ENCODE results near the gene TMEM125.

Gene TMEM125

DNA sequence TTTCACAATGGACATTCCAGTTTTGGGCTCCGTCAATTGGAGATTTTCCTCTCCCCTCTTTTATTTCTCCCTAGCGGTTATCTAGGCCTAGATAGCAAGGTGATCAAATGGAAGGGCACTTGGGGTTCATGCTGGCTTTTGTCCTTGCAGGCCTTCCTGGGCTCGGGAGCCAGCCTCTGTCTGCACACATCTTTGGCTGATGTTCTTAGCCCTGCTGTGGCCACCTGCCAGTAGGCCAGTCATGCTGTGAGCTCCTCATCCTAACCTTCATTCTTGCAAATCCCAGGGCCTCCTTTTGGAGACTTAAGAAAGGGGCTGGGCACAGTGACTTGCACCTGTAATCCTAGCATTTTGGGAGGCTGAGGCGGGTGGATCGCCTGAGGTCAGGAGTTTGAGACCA, 44.5 kb downstream of the TMEM125 start:
- TF ChIP-seq TAF1 (IDR thresholded peaks at IDR 0.05; ENCODE audit: low read depth) (no peak), EGR1 (IDR thresholded peaks at IDR 0.05) (no peak), CREB1 (IDR thresholded peaks at IDR 0.05; ENCODE audit: low read depth) (no peak), EP300 (IDR thresholded peaks at IDR 0.05; ENCODE audit: borderline replicate concordance) (no peak), CEBPB (IDR thresholded peaks at IDR 0.05) (no peak)
- TF ChIP-seq, protein P1, sequence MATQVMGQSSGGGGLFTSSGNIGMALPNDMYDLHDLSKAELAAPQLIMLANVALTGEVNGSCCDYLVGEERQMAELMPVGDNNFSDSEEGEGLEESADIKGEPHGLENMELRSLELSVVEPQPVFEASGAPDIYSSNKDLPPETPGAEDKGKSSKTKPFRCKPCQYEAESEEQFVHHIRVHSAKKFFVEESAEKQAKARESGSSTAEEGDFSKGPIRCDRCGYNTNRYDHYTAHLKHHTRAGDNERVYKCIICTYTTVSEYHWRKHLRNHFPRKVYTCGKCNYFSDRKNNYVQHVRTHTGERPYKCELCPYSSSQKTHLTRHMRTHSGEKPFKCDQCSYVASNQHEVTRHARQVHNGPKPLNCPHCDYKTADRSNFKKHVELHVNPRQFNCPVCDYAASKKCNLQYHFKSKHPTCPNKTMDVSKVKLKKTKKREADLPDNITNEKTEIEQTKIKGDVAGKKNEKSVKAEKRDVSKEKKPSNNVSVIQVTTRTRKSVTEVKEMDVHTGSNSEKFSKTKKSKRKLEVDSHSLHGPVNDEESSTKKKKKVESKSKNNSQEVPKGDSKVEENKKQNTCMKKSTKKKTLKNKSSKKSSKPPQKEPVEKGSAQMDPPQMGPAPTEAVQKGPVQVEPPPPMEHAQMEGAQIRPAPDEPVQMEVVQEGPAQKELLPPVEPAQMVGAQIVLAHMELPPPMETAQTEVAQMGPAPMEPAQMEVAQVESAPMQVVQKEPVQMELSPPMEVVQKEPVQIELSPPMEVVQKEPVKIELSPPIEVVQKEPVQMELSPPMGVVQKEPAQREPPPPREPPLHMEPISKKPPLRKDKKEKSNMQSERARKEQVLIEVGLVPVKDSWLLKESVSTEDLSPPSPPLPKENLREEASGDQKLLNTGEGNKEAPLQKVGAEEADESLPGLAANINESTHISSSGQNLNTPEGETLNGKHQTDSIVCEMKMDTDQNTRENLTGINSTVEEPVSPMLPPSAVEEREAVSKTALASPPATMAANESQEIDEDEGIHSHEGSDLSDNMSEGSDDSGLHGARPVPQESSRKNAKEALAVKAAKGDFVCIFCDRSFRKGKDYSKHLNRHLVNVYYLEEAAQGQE (IDR thresholded peaks at IDR 0.05; ENCODE audit: low read depth), result no peak

DNA sequence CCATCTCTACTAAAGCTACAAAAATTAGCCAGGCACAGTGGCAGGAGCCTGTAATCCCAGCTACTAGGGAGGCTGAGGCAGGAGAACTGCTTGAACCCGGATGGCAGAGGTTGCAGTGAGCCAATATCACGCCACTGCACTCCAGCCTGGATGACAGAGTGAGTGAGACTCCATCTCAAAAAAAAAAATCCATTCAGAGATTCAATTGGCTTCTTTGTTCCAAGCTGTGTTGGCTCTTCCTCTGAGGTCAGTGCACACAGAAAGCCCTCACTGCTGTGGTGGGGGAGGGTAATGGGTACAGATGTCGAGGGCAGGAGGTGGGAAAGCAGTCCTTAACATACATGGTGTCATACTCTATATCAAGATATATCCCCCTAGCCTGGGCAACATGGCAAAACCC, 45.7 kb downstream of the TMEM125 start:
- no peak for TF ChIP-seq YY1 (IDR thresholded peaks at IDR 0.05; ENCODE audit: low read depth)
- TF ChIP-seq, protein P2, sequence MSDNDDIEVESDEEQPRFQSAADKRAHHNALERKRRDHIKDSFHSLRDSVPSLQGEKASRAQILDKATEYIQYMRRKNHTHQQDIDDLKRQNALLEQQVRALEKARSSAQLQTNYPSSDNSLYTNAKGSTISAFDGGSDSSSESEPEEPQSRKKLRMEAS (IDR thresholded peaks at IDR 0.05), result no peak
- TF ChIP-seq TCF12 (IDR thresholded peaks at IDR 0.05; ENCODE audit: low read depth), result no peak
- no peak for TF ChIP-seq CEBPB (IDR thresholded peaks at IDR 0.05)
- no peak for TF ChIP-seq ZBTB7A (IDR thresholded peaks at IDR 0.05; ENCODE audit: low read depth)
- no peak for TF ChIP-seq EGR1 (IDR thresholded peaks at IDR 0.05)
- no peak for TF ChIP-seq EP300 (IDR thresholded peaks at IDR 0.05; ENCODE audit: borderline replicate concordance)
- TF ChIP-seq TEAD4 (IDR thresholded peaks at IDR 0.05), result no peak
- no peak for TF ChIP-seq CREB1 (IDR thresholded peaks at IDR 0.05; ENCODE audit: low read depth)
- no peak for TF ChIP-seq NFIC (IDR thresholded peaks at IDR 0.05)
- no peak for TF ChIP-seq TAF1 (IDR thresholded peaks at IDR 0.05; ENCODE audit: low read depth)

DNA sequence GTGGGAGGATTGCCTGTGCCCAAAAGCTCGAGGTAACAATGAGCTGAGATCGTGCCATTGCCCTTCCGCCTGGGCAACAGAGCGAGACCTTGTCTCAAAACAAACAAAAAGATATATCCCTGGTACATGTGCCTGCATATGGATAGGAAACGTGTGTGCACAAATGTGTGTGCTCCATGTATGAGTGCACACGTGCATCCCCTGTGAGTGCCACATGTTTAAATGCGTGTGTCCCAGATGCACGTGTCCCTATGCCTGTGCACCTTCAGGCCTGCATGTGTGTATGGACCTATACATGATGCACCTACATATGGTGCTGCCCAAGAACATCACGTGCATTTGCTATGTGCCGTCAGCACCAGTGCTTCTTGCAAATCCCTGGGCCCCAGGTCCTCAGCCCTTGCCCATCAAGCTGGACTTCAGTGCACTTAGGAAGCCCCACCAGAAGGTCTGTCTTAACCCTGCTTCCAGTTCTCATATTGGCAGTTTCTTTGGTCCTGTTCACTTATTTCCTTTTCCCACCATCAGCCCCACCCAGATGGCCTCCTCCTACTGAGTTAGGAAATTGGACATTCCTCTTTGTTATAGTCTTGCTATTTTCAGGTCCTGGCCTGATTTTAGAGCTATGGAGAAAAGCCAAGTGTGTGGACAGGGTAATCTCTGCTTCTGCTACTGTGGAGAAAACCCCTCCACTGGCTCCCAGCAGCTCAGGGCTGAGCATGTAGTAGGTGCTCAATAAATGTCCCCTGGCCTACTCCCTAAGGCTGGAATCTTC, 46.4 kb downstream of the TMEM125 start:
- TF ChIP-seq, protein P3, sequence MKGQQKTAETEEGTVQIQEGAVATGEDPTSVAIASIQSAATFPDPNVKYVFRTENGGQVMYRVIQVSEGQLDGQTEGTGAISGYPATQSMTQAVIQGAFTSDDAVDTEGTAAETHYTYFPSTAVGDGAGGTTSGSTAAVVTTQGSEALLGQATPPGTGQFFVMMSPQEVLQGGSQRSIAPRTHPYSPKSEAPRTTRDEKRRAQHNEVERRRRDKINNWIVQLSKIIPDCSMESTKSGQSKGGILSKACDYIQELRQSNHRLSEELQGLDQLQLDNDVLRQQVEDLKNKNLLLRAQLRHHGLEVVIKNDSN (IDR thresholded peaks at IDR 0.05), result no peak
- TF ChIP-seq CEBPB (IDR thresholded peaks at IDR 0.05), result no peak

DNA sequence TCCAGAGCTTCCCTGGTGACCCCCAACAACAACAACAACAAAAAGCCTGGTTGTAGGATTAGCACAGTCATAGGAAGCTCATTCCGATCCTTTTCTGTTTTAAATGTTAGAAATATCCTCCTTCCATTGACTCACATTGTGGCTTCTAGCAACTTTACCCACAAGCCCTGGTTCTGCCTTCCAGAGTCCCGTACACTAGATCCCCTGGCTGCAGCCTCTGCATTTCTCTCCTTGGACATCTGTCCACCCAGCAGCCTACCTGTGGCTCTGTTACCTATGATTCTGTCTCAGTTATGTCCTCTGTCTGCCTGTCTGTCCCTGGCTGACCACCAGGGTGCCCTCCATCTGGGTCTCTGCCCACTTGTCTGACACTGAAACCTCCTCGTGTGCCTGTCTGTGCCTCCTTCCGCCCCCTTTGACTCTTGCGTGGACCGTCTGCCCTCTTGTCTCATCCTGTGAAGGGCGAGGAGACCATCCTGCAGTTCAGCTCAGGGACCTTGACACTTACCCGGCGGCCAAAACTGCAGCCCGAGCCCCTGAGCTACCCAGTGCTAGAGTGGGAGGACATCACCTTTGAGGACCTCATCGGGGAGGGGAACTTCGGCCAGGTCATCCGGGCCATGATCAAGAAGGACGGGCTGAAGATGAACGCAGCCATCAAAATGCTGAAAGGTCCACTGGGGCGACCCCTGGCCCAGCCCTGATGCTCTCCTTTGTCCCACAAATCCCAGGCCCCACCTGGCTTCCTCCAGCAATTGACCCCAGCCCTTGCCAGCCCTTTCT, 47.1 kb downstream of the TMEM125 start:
- TF ChIP-seq, protein P2 (IDR thresholded peaks at IDR 0.05), result no peak
- no peak for TF ChIP-seq RAD21 (IDR thresholded peaks at IDR 0.05; ENCODE audit: low read depth)
- TF ChIP-seq FOXM1 (IDR thresholded peaks at IDR 0.05; ENCODE audit: borderline replicate concordance, low read depth), result no peak
- TF ChIP-seq EGR1 (IDR thresholded peaks at IDR 0.05), result no peak
- no peak for TF ChIP-seq TEAD4 (IDR thresholded peaks at IDR 0.05)
- no peak for TF ChIP-seq CEBPB (IDR thresholded peaks at IDR 0.05)
- TF ChIP-seq CREB1 (IDR thresholded peaks at IDR 0.05; ENCODE audit: low read depth), result no peak
- TF ChIP-seq, protein P3 (IDR thresholded peaks at IDR 0.05), result no peak
- no peak for TF ChIP-seq TAF1 (IDR thresholded peaks at IDR 0.05; ENCODE audit: low read depth)
- TF ChIP-seq, protein P1 (IDR thresholded peaks at IDR 0.05; ENCODE audit: low read depth), result no peak
- no peak for TF ChIP-seq YY1 (IDR thresholded peaks at IDR 0.05; ENCODE audit: low read depth)
- TF ChIP-seq ZBTB7A (IDR thresholded peaks at IDR 0.05; ENCODE audit: low read depth), result no peak
- no peak for TF ChIP-seq TCF12 (IDR thresholded peaks at IDR 0.05; ENCODE audit: low read depth)
- no peak for TF ChIP-seq NFIC (IDR thresholded peaks at IDR 0.05)
- TF ChIP-seq EP300 (IDR thresholded peaks at IDR 0.05; ENCODE audit: borderline replicate concordance), result no peak

DNA sequence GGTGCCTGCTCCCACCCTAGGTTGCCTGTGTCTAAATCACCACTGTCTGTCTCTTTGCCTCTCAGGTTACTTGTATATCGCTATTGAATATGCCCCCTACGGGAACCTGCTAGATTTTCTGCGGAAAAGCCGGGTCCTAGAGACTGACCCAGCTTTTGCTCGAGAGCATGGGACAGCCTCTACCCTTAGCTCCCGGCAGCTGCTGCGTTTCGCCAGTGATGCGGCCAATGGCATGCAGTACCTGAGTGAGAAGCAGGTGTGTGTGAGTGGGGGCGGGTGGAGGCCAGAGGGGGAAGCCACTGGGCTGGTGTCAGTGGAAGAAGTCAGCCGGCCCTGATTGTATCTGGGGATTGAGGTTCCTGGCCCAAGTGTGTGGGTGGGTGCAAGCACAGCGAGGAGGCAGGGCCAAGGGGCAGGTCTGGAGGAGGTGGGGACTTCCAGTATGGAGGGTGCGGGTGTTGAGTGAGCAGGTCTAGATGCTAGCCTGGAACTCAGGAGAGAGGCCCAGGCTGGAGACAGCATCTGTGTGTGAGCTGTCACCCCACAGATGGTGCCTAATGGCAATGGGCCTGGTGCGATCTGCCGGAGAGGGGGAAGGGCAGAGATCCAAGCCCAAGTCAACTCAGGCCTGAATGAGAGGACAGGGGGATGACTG, 48.2 kb downstream of the TMEM125 start:
- TF ChIP-seq EP300 (IDR thresholded peaks at IDR 0.05; ENCODE audit: borderline replicate concordance) (no peak), ZBTB7A (IDR thresholded peaks at IDR 0.05; ENCODE audit: low read depth) (no peak), TEAD4 (IDR thresholded peaks at IDR 0.05) (no peak), NFIC (IDR thresholded peaks at IDR 0.05) (no peak), TCF12 (IDR thresholded peaks at IDR 0.05; ENCODE audit: low read depth) (no peak), TAF1 (IDR thresholded peaks at IDR 0.05; ENCODE audit: low read depth) (no peak), YY1 (IDR thresholded peaks at IDR 0.05; ENCODE audit: low read depth) (no peak), RAD21 (IDR thresholded peaks at IDR 0.05; ENCODE audit: low read depth) (no peak), EGR1 (IDR thresholded peaks at IDR 0.05) (no peak), CREB1 (IDR thresholded peaks at IDR 0.05; ENCODE audit: low read depth) (no peak), FOXM1 (IDR thresholded peaks at IDR 0.05; ENCODE audit: borderline replicate concordance, low read depth) (no peak)
- TF ChIP-seq, protein P2 (IDR thresholded peaks at IDR 0.05), result no peak
- TF ChIP-seq, protein P3 (IDR thresholded peaks at IDR 0.05), result no peak
- TF ChIP-seq, protein P1 (IDR thresholded peaks at IDR 0.05; ENCODE audit: low read depth), result no peak
